HEK293 (cell line): ENCODE data around the gene OR2V1.

ENCODE experiments used
- BCL11A ChIP-seq: fragments of 450-650 bp; formaldehyde crosslinking; IDR thresholded peaks from 2 replicates; pipeline ENCODE4 v1.5.1; 2016; ENCODE audit warnings: low read depth, missing biosample characterization, missing genetic modification characterization
- FEZF1 ChIP-seq: fragments of 450-650 bp; formaldehyde crosslinking; IDR thresholded peaks from 2 replicates; pipeline ENCODE4 v1.5.1; 2016; ENCODE audit warnings: missing biosample characterization, missing genetic modification characterization
- KLF1 ChIP-seq: fragments of 450-650 bp; formaldehyde crosslinking; IDR thresholded peaks from 2 replicates; pipeline ENCODE4 v1.5.1; 2016; ENCODE audit warnings: missing biosample characterization, missing genetic modification characterization
- MEIS1 ChIP-seq: sonication (generic); formaldehyde crosslinking; IDR thresholded peaks from 2 replicates; pipeline ENCODE4 v1.8.1; 2022; ENCODE audit warnings: missing genetic modification reagents, mild to moderate bottlenecking, borderline replicate concordance
- SCRT1 ChIP-seq: fragments of 450-650 bp; formaldehyde crosslinking; IDR thresholded peaks from 2 replicates; pipeline ENCODE4 v1.5.1; 2016; ENCODE audit warnings: missing biosample characterization, missing genetic modification characterization, borderline replicate concordance
- ZNF121 ChIP-seq: fragments of 450-650 bp; formaldehyde crosslinking; IDR thresholded peaks from 2 replicates; pipeline ENCODE4 v1.5.1; 2016; ENCODE audit warnings: missing biosample characterization, missing genetic modification characterization
- ZNF133 ChIP-seq: fragments of 450-650 bp; formaldehyde crosslinking; IDR thresholded peaks from 2 replicates; pipeline ENCODE4 v1.5.1; 2016; ENCODE audit warnings: missing biosample characterization, missing genetic modification characterization
- ZNF266 ChIP-seq: fragments of 450-650 bp; formaldehyde crosslinking; IDR thresholded peaks from 2 replicates; pipeline ENCODE4 v1.5.1; 2016; ENCODE audit warnings: missing biosample characterization, missing genetic modification characterization, low read depth
- ZNF274 ChIP-seq, 2 experiments: fragments of 200-500 bp in 1 of 2; fragments of 450-650 bp in 1 of 2; sonication (Bioruptor generic) in 1 of 2; formaldehyde crosslinking in 1 of 2; IDR thresholded peaks; 2 replicates each; pipeline versions ENCODE4 v1.5.1 to v1.6.1; 2014 to 2016; ENCODE audit warnings: borderline replicate concordance in 1 of 2, inconsistent platforms in 1 of 2, low read length in 1 of 2, missing biosample characterization in 1 of 2, missing genetic modification characterization in 1 of 2
- ZNF670 ChIP-seq: fragments of 450-650 bp; formaldehyde crosslinking; IDR thresholded peaks from 2 replicates; pipeline ENCODE4 v1.5.1; 2016; ENCODE audit warnings: missing biosample characterization, missing genetic modification characterization, low read depth
- ZNF791 ChIP-seq: fragments of 450-650 bp; formaldehyde crosslinking; IDR thresholded peaks from 2 replicates; pipeline ENCODE4 v1.5.1; 2016; ENCODE audit warnings: missing biosample characterization, missing genetic modification characterization
- TF ChIP-seq, protein P1 (sequence below): fragments of 450-650 bp; formaldehyde crosslinking; IDR thresholded peaks from 2 replicates; pipeline ENCODE4 v1.5.1; 2016; ENCODE audit warnings: missing biosample characterization, missing genetic modification characterization
- TF ChIP-seq, protein P2 (sequence below): fragments of 450-650 bp; formaldehyde crosslinking; IDR thresholded peaks from 2 replicates; pipeline ENCODE4 v1.5.1; 2016; ENCODE audit warnings: missing biosample characterization, missing genetic modification characterization, low read depth
- TF ChIP-seq, protein P3 (sequence below): fragments of 450-650 bp; formaldehyde crosslinking; IDR thresholded peaks from 2 replicates; pipeline ENCODE4 v1.5.1; 2017; ENCODE audit warnings: missing biosample characterization, missing genetic modification characterization

DNA sequence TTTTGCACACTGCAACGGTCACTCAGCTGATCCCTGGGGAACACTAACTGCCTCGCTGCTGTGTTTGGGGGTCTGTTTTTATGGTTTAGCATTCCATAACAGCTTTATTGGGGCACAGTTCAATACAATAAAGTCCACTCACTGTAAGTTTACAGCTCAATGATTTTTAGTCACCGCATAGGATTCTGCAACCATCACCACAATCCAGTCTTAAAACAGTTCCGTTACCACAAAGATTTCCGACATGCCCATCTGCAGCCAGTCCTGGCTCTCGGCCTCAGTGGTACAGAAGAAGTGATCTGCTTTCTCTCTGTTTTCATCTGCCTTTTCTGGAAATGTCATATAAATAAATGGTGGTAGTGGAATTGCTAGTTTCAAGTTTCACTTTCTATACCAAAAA lies 40.0 kb upstream of the OR2V1 start:
- TF ChIP-seq ZNF274 (IDR thresholded peaks at IDR 0.05; ENCODE audit: low read length): no peak
- TF ChIP-seq ZNF274 (tag by site-specific recombination; IDR thresholded peaks at IDR 0.05; ENCODE audit: borderline replicate concordance): no peak
- TF ChIP-seq, protein P1, sequence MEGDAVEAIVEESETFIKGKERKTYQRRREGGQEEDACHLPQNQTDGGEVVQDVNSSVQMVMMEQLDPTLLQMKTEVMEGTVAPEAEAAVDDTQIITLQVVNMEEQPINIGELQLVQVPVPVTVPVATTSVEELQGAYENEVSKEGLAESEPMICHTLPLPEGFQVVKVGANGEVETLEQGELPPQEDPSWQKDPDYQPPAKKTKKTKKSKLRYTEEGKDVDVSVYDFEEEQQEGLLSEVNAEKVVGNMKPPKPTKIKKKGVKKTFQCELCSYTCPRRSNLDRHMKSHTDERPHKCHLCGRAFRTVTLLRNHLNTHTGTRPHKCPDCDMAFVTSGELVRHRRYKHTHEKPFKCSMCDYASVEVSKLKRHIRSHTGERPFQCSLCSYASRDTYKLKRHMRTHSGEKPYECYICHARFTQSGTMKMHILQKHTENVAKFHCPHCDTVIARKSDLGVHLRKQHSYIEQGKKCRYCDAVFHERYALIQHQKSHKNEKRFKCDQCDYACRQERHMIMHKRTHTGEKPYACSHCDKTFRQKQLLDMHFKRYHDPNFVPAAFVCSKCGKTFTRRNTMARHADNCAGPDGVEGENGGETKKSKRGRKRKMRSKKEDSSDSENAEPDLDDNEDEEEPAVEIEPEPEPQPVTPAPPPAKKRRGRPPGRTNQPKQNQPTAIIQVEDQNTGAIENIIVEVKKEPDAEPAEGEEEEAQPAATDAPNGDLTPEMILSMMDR (tag by site-specific recombination): no peak
- no peak for TF ChIP-seq BCL11A
- no peak for TF ChIP-seq ZNF266 (tag by site-specific recombination)
- TF ChIP-seq FEZF1 (tag by site-specific recombination): no peak
- TF ChIP-seq, protein P2, sequence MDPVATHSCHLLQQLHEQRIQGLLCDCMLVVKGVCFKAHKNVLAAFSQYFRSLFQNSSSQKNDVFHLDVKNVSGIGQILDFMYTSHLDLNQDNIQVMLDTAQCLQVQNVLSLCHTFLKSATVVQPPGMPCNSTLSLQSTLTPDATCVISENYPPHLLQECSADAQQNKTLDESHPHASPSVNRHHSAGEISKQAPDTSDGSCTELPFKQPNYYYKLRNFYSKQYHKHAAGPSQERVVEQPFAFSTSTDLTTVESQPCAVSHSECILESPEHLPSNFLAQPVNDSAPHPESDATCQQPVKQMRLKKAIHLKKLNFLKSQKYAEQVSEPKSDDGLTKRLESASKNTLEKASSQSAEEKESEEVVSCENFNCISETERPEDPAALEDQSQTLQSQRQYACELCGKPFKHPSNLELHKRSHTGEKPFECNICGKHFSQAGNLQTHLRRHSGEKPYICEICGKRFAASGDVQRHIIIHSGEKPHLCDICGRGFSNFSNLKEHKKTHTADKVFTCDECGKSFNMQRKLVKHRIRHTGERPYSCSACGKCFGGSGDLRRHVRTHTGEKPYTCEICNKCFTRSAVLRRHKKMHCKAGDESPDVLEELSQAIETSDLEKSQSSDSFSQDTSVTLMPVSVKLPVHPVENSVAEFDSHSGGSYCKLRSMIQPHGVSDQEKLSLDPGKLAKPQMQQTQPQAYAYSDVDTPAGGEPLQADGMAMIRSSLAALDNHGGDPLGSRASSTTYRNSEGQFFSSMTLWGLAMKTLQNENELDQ (tag by site-specific recombination): no peak
- TF ChIP-seq MEIS1 (CRISPR knock-in tag): no peak
- no peak for TF ChIP-seq ZNF121 (tag by site-specific recombination)
- TF ChIP-seq ZNF133 (tag by site-specific recombination): no peak
- TF ChIP-seq ZNF670: no peak
- no peak for TF ChIP-seq SCRT1 (tag by site-specific recombination)
- TF ChIP-seq ZNF791 (tag by site-specific recombination): no peak
- TF ChIP-seq KLF1 (tag by site-specific recombination): no peak
- TF ChIP-seq, protein P3, sequence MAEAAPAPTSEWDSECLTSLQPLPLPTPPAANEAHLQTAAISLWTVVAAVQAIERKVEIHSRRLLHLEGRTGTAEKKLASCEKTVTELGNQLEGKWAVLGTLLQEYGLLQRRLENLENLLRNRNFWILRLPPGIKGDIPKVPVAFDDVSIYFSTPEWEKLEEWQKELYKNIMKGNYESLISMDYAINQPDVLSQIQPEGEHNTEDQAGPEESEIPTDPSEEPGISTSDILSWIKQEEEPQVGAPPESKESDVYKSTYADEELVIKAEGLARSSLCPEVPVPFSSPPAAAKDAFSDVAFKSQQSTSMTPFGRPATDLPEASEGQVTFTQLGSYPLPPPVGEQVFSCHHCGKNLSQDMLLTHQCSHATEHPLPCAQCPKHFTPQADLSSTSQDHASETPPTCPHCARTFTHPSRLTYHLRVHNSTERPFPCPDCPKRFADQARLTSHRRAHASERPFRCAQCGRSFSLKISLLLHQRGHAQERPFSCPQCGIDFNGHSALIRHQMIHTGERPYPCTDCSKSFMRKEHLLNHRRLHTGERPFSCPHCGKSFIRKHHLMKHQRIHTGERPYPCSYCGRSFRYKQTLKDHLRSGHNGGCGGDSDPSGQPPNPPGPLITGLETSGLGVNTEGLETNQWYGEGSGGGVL (tag by site-specific recombination): no peak
